Ecto neural progenitor cell (in vitro differentiated cells): ENCODE measurements around the gene LHPP.

Experiments used
- DNase-seq: peaks from one replicate; pipeline ENCODE4 v3.0.0-alpha.2; 2018; ENCODE audit warnings: low spot score

Gene LHPP

DNA sequence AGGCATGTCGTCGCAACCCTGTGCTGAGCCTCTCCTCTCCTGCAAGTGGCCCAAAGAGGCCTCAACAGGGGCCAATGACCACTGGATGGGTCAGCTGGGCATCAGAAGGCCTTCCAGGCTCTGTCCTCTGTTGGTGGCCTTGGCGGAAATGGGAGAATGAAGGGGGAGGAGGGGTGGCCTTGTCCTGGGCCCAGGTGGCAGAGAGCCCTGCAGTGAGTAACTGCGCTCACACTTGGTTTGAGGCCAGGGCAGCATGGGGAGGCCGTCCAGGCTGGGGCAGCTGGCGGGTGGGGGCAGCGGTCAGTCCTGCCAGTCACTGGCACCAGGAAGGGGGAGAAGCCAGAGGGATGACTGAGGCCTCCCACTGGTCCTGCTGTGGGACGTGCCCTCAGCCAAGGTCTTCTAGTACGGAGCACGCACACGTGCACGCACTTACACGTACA, 59.8 kb downstream of the LHPP start:
- no peak for DNase-seq

DNA sequence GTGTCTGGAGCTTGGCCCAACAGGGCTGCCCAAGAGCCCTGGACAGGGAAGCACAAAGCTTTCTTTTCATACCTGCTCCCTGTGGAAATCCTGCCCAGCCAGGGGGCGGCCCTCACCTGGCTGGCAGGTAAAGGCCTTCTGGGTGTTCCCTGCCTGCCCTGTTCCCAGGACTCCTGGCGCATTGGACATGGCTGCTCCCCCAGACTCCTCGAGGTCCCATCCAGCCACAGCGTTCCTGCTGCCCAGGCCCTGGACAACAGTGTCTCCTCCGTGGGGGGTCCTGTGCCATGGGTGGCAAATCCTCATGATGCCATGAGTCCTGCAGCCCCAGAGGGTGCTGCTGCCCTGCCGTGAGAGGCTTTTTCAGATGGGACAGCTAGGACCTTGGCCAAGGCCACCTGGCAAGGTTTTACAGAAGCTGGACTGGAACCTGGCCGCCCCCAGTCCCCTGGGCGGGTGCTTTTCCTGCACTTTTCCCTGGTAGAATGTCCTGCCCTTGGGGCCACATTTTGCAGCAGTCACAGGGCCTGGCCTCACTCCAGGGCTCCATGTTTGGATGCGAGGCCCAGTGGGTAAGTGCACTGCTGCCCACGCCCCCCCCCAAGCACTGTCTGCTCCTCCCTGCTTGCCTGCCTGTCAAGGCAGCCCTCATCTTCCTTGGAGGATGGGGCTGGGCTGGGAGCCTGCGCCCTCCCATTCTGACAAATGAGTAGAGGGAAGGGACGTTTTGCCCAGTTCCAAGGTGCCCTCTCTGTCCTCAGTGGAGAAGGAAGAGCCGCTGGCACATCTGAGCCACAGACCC, 60.7 kb downstream of the LHPP start:
- DNase-seq, result no peak

DNA sequence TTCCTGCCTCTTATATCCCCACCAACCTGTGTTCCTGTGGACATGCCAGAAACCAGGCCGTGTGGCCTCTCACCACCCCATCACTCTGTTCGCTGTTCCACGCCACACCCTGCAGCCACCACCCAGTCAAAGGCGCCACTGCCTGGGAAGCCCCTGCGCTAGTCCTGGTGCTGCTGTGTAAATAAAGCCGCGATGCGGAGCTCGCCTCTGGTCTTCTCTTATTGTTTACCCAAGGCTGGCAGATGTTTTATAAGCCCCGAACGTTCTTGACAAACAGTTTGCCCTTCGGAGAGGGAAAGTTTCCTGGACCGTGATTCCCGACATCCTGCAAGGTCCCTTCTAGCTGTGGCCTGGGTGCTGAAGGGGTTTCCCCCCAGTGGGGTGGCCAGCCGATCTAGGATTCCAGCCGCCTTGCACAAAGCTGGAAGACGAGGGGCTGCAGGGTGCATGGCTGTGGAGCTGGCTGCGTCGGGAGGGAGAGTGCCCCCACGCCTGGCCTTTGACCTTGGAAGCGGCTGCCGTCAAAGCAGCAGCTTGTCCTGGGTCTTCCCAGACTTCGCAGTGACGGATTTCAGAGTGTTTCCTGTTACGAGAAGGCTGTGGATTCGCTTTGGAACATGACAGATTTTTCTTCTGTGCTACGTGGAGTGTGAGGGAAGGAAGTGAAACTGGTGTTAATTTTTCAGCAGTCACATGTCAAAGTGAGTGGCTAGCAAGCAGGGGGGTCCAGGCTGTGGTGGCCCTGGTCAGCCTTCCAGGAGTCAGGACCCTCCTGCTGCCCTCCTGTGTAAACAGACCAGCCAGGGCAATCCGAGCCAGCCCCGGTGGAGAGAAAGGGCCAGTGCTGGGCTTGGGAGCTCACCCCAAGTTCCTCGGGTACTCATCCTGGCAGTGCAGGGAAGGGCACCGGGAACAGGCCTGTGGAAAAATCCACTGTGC, 61.6 kb downstream of the LHPP start:
- DNase-seq, result no peak

- DNase-seq, result no peak
Observed at GRCh38 chr10:124523901-124524300, 62.3 kb downstream of the LHPP start.

GRCh38 chr10:124524991-124525653, 63.5 kb downstream of the LHPP start:
- DNase-seq, result no peak

DNA sequence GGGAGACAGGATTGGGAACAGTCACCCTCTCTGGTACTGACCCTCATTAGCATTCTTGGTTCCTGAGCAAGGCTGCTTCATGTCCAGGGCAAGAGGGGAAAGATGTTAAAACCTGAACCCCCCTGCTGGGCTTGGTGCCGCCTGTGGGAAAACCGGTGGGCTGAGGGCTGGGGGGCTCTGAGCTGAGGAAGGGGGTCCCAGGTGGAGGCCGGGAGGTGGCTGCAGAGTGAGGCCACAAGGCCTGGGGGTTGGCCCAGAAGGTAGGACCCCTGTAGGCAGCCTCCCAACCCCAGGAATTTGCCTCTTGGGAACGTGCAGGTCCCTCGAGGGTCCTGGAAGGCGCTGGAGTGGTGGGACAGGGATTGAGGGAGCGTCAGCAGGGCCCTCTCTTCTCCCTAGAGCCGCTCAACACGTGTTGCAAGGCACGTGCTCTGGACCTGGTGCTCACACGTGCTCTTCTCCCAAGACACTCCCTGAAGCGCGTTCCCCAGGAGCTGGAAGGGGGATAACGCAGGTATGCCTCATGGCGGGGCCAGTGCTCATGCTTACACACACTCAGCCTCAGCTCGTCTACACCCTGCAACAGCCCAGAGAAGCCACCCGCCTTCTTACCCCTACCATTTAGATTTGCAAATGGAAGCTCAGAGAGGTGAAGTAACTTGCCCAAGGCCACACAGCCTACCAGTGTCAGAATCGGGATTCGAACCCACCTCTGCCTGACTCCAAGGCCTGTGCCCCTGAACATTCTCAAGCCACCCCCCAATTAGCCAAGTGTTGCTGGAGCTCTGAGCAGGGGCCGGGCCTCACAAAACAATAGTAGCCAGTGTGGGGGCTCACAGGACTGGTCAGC, 64.4 kb downstream of the LHPP start:
- DNase-seq, result no peak

- DNase-seq, result no peak
Observed at GRCh38 chr10:124526621-124527267, 65.1 kb downstream of the LHPP start.

DNA sequence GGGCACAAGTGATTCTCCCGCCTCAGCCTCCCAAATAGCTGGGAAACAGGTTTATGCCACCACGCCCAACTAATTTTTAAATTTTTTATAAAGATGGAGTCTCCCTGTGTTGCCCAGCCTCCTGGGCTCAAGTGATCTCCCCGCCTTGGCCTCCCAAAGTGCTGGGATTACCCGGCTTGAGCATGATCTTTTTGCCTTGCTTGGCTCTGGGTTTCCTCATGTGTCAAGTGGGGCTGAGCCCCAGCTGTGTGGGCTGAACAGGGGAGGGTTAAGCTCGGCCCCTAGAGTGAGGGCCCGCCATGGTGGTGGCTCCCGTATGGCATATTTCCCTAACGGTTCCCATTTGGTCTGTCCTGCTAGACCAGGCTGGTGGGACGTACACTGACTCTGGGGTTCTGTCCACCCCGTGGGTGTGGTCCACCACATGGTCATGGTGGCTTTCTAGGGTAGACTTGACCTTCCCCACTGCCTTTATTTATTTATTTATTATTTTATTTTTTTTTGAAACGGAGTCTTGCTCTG, 66.3 kb downstream of the LHPP start:
- DNase-seq, result no peak

DNA sequence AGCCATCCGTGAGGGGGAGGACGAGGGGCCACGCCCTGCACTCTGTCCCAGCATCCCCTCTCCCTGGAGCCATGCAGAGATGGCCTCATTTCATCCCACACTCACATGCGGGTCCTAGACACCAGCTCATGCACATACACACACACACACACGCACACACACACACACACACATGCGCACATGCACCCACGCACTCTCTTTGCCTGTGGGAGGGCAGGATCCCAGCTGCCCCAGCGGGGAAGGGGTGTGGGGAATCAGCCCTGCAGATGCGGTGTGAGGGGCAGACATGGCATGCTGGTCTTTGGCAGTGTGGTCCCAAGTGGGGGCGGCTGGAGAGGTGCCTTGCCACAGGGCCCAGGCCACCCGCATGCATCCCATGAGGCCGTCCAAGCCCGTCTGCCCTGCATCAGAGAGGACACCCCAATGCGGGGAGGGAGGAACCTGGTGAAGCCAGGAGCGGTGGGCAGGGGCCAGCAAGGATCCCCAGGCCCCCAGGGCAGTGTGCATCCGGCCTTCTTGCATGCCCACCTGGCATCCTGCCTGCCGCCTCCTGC, 68.1 kb downstream of the LHPP start:
- DNase-seq, result no peak

- DNase-seq, result peak; percentile 86
Observed at GRCh38 chr10:124530215-124530665, 68.6 kb downstream of the LHPP start.

- DNase-seq, result no peak
Observed at GRCh38 chr10:124530816-124531215, 69.2 kb downstream of the LHPP start.

GRCh38 chr10:124532106-124532641, 70.6 kb downstream of the LHPP start:
- DNase-seq, result no peak

GRCh38 chr10:124532788-124533187, 71.2 kb downstream of the LHPP start:
- no peak for DNase-seq

DNA sequence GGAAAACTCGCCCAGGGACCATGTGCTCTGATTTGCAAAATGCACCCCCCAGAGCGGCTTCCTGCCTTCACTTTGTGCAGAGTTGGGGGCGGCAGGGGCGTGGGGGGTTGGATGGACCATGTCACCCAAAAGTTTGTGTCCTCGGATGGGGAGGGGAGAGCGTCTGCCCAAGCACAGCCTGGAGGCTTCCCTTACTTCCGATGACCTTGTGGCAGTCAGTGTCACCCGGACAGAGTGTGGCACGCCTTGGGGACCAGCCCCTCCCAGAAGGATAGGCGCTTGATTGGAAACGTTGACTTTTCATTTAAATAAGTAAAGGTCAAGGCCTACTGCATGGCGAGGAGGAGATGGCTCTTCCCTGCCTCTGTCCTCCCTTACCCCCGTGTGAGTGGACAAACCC, 71.6 kb downstream of the LHPP start:
- no peak for DNase-seq

- no peak for DNase-seq
Observed at GRCh38 chr10:124534231-124534798, 72.7 kb downstream of the LHPP start.

GRCh38 chr10:124534826-124535601, 73.4 kb downstream of the LHPP start:
- no peak for DNase-seq

- no peak for DNase-seq
Observed at GRCh38 chr10:124535731-124536495, 74.3 kb downstream of the LHPP start.

- DNase-seq, result no peak
Observed at GRCh38 chr10:124536496-124537050, 75.0 kb downstream of the LHPP start.
